GM15510 (cell line): ENCODE measurements around the gene ZDHHC4.

Experiments
- POLR2A ChIP-seq: IDR thresholded peaks from 3 replicates; pipeline ENCODE4 v1.6.1; 2011; ENCODE audit warnings: borderline replicate concordance; ENCODE audit not compliant: insufficient read length; ENCODE audit errors: extremely low read depth

The ZDHHC4 gene

GRCh38 chr7:6577369-6578113, at the start of gene ZDHHC4:
TSS of gene ZDHHC4 (plus strand) at chr7:6577454. CDS start at chr7:6580562, 3,108 bp downstream.
- peak; percentile 98 for TF ChIP-seq POLR2A

- TF ChIP-seq POLR2A, result no peak
These were observed 48.7 kb upstream of the ZDHHC4 start for GRCh38 chr7:6528401-6529130.

GRCh38 chr7:6529643-6530042, 47.6 kb upstream of the ZDHHC4 start:
- TF ChIP-seq POLR2A, result no peak

GRCh38 chr7:6530626-6531491, 46.4 kb upstream of the ZDHHC4 start:
- TF ChIP-seq POLR2A, result no peak

- no peak for TF ChIP-seq POLR2A
These were observed 45.6 kb upstream of the ZDHHC4 start for GRCh38 chr7:6531492-6532279.

GRCh38 chr7:6532516-6532915, 44.7 kb upstream of the ZDHHC4 start:
- TF ChIP-seq POLR2A, result no peak

- no peak for TF ChIP-seq POLR2A
These were observed 43.3 kb upstream of the ZDHHC4 start for GRCh38 chr7:6533893-6534495.

- no peak for TF ChIP-seq POLR2A
These were observed 40.7 kb upstream of the ZDHHC4 start for GRCh38 chr7:6536262-6537260.

- TF ChIP-seq POLR2A, result no peak
These were observed 34.9 kb upstream of the ZDHHC4 start for GRCh38 chr7:6542368-6542767.

- no peak for TF ChIP-seq POLR2A
These were observed 31.7 kb upstream of the ZDHHC4 start for GRCh38 chr7:6545398-6546126.

- no peak for TF ChIP-seq POLR2A
These were observed 30.6 kb upstream of the ZDHHC4 start for GRCh38 chr7:6546498-6547251.
